GM23338 (cell line): ENCODE results near the gene RAB21.

Source experiments
- CREB1 ChIP-seq: fragments of 250-450 bp; sonication (Bioruptor Pico); IDR thresholded peaks from 2 replicates; pipeline ENCODE4 v1.5.0; 2020; ENCODE audit warnings: low read depth, mild to moderate bottlenecking, moderate library complexity
- EZH2 ChIP-seq: fragments of 200-600 bp; sonication (generic); IDR thresholded peaks from one replicate; pipeline ENCODE4 v1.8.0; 2017; ENCODE audit warnings: antibody characterized with exemption, mild to moderate bottlenecking, low read depth; ENCODE audit not compliant: unreplicated experiment
- EZH2phosphoT487 ChIP-seq: fragments of 200-600 bp; sonication (generic); IDR thresholded peaks from one replicate; pipeline ENCODE4 v1.8.1; 2018; ENCODE audit warnings: antibody characterized with exemption; ENCODE audit not compliant: unreplicated experiment
- JUNB ChIP-seq: IDR thresholded peaks from one replicate; pipeline ENCODE4 v1.6.1; 2016; ENCODE audit warnings: antibody characterized with exemption; ENCODE audit not compliant: unreplicated experiment
- NANOG ChIP-seq: IDR thresholded peaks from 2 replicates; pipeline ENCODE4 v1.6.1; 2016; ENCODE audit warnings: antibody characterized with exemption, borderline replicate concordance
- POLR2AphosphoS5 ChIP-seq: IDR thresholded peaks from 2 replicates; pipeline ENCODE4 v1.6.1; 2016; ENCODE audit warnings: antibody characterized with exemption, low read depth
- ZNF114 ChIP-seq: fragments of 250-450 bp; sonication (Bioruptor Pico); IDR thresholded peaks from 2 replicates; pipeline ENCODE4 v1.5.0; 2020; ENCODE audit warnings: mild to moderate bottlenecking, moderate library complexity
- ZNF331 ChIP-seq: fragments of 250-450 bp; sonication (Bioruptor Pico); IDR thresholded peaks from 2 replicates; pipeline ENCODE4 v1.5.0; 2020; ENCODE audit warnings: low read depth, mild to moderate bottlenecking, moderate library complexity
- TF ChIP-seq, protein P1 (sequence below), 2 experiments: fragments of 200-600 bp in 1 of 2; sonication (generic) in 1 of 2; conservative IDR thresholded peaks; 2 replicates each; pipeline versions ENCODE4 v1.5.1 to v1.6.1; 2016 to 2017; ENCODE audit warnings: antibody characterized with exemption in 2 of 2, low read depth in 2 of 2, mild to moderate bottlenecking in 2 of 2, moderate library complexity in 1 of 2
- TF ChIP-seq, protein P2 (sequence below): IDR thresholded peaks from one replicate; pipeline ENCODE4 v1.6.1; 2018; ENCODE audit warnings: antibody characterized with exemption; ENCODE audit not compliant: unreplicated experiment
- TF ChIP-seq, protein P3 (sequence below): fragments of 250-450 bp; sonication (Bioruptor Pico); IDR thresholded peaks from 2 replicates; pipeline ENCODE4 v1.5.0; 2020; ENCODE audit warnings: mild to moderate bottlenecking, moderate library complexity

DNA sequence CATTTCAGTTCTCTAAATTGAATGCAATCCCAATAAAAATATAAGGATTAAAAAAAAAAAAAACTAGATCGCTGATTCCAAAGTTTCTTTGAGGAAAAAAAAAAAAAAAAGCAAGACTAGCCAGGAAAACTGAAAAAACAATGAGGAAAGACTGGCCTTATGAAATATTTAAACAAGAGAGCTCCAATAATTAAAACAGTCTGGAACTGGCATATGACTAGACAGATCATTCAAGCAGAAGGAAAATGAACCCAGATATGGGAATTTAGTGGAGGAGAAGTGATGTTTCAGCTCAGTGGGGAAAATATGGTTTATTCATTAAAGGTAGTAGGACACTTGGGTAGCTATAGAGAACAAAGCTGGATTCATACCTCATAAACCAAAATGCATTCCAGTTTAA, 42.9 kb downstream of the RAB21 start:
- TF ChIP-seq, protein P1, sequence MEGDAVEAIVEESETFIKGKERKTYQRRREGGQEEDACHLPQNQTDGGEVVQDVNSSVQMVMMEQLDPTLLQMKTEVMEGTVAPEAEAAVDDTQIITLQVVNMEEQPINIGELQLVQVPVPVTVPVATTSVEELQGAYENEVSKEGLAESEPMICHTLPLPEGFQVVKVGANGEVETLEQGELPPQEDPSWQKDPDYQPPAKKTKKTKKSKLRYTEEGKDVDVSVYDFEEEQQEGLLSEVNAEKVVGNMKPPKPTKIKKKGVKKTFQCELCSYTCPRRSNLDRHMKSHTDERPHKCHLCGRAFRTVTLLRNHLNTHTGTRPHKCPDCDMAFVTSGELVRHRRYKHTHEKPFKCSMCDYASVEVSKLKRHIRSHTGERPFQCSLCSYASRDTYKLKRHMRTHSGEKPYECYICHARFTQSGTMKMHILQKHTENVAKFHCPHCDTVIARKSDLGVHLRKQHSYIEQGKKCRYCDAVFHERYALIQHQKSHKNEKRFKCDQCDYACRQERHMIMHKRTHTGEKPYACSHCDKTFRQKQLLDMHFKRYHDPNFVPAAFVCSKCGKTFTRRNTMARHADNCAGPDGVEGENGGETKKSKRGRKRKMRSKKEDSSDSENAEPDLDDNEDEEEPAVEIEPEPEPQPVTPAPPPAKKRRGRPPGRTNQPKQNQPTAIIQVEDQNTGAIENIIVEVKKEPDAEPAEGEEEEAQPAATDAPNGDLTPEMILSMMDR (conservative IDR thresholded peaks at IDR 0.05; ENCODE audit: low read depth in 2 of 2): no peak
- TF ChIP-seq, protein P2, sequence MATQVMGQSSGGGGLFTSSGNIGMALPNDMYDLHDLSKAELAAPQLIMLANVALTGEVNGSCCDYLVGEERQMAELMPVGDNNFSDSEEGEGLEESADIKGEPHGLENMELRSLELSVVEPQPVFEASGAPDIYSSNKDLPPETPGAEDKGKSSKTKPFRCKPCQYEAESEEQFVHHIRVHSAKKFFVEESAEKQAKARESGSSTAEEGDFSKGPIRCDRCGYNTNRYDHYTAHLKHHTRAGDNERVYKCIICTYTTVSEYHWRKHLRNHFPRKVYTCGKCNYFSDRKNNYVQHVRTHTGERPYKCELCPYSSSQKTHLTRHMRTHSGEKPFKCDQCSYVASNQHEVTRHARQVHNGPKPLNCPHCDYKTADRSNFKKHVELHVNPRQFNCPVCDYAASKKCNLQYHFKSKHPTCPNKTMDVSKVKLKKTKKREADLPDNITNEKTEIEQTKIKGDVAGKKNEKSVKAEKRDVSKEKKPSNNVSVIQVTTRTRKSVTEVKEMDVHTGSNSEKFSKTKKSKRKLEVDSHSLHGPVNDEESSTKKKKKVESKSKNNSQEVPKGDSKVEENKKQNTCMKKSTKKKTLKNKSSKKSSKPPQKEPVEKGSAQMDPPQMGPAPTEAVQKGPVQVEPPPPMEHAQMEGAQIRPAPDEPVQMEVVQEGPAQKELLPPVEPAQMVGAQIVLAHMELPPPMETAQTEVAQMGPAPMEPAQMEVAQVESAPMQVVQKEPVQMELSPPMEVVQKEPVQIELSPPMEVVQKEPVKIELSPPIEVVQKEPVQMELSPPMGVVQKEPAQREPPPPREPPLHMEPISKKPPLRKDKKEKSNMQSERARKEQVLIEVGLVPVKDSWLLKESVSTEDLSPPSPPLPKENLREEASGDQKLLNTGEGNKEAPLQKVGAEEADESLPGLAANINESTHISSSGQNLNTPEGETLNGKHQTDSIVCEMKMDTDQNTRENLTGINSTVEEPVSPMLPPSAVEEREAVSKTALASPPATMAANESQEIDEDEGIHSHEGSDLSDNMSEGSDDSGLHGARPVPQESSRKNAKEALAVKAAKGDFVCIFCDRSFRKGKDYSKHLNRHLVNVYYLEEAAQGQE: no peak
- TF ChIP-seq EZH2phosphoT487 (no peak), EZH2 (no peak), POLR2AphosphoS5 (no peak), JUNB (no peak), ZNF114 (CRISPR knock-in tag) (no peak), CREB1 (no peak), NANOG (no peak), ZNF331 (CRISPR knock-in tag) (no peak)
- TF ChIP-seq, protein P3, sequence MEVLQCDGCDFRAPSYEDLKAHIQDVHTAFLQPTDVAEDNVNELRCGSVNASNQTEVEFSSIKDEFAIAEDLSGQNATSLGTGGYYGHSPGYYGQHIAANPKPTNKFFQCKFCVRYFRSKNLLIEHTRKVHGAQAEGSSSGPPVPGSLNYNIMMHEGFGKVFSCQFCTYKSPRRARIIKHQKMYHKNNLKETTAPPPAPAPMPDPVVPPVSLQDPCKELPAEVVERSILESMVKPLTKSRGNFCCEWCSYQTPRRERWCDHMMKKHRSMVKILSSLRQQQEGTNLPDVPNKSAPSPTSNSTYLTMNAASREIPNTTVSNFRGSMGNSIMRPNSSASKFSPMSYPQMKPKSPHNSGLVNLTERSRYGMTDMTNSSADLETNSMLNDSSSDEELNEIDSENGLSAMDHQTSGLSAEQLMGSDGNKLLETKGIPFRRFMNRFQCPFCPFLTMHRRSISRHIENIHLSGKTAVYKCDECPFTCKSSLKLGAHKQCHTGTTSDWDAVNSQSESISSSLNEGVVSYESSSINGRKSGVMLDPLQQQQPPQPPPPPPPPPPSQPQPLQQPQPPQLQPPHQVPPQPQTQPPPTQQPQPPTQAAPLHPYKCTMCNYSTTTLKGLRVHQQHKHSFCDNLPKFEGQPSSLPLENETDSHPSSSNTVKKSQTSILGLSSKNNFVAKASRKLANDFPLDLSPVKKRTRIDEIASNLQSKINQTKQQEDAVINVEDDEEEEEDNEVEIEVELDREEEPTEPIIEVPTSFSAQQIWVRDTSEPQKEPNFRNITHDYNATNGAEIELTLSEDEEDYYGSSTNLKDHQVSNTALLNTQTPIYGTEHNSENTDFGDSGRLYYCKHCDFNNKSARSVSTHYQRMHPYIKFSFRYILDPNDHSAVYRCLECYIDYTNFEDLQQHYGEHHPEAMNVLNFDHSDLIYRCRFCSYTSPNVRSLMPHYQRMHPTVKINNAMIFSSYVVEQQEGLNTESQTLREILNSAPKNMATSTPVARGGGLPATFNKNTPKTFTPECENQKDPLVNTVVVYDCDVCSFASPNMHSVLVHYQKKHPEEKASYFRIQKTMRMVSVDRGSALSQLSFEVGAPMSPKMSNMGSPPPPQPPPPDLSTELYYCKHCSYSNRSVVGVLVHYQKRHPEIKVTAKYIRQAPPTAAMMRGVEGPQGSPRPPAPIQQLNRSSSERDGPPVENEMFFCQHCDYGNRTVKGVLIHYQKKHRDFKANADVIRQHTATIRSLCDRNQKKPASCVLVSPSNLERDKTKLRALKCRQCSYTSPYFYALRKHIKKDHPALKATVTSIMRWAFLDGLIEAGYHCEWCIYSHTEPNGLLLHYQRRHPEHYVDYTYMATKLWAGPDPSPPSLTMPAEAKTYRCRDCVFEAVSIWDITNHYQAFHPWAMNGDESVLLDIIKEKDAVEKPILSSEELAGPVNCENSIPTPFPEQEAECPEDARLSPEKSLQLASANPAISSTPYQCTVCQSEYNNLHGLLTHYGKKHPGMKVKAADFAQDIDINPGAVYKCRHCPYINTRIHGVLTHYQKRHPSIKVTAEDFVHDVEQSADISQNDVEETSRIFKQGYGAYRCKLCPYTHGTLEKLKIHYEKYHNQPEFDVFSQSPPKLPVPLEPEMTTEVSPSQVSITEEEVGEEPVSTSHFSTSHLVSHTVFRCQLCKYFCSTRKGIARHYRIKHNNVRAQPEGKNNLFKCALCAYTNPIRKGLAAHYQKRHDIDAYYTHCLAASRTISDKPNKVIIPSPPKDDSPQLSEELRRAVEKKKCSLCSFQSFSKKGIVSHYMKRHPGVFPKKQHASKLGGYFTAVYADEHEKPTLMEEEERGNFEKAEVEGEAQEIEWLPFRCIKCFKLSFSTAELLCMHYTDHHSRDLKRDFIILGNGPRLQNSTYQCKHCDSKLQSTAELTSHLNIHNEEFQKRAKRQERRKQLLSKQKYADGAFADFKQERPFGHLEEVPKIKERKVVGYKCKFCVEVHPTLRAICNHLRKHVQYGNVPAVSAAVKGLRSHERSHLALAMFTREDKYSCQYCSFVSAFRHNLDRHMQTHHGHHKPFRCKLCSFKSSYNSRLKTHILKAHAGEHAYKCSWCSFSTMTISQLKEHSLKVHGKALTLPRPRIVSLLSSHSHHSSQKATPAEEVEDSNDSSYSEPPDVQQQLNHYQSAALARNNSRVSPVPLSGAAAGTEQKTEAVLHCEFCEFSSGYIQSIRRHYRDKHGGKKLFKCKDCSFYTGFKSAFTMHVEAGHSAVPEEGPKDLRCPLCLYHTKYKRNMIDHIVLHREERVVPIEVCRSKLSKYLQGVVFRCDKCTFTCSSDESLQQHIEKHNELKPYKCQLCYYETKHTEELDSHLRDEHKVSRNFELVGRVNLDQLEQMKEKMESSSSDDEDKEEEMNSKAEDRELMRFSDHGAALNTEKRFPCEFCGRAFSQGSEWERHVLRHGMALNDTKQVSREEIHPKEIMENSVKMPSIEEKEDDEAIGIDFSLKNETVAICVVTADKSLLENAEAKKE (CRISPR knock-in tag): no peak
